HepG2 (cell line): Measurements from ENCODE around the gene RPL23. TPM values are rescaled to one million over a fixed set of nuclear protein-coding genes. Genes with fewer than 3 reads are reported as not detected.

Source experiments
- BORCS8-MEF2B ChIP-seq: sonication (generic); formaldehyde crosslinking; IDR thresholded peaks from 2 replicates; pipeline ENCODE4 v1.8.0; 2022; ENCODE audit warnings: mild to moderate bottlenecking, missing genetic modification reagents
- MAFK ChIP-seq, 2 experiments: IDR thresholded peaks in 1 of 2; conservative IDR thresholded peaks in 1 of 2; 2 replicates each; pipeline ENCODE4 v1.6.1; 2011; ENCODE audit warnings: improper control_type of control experiment in 2 of 2, low read length in 2 of 2
- MNT ChIP-seq: fragments of 450-650 bp; IDR thresholded peaks from 2 replicates; pipeline ENCODE4 v1.6.1; 2016
- PBX3 ChIP-seq: sonication (generic); formaldehyde crosslinking; IDR thresholded peaks from 2 replicates; pipeline ENCODE4 v1.8.1; 2023; ENCODE audit warnings: missing genetic modification reagents, inconsistent platforms, borderline replicate concordance
- SATB2 ChIP-seq: sonication (generic); formaldehyde crosslinking; IDR thresholded peaks from 2 replicates; pipeline ENCODE4 v1.5.0; 2020; ENCODE audit warnings: missing genetic modification reagents
- SMARCE1 ChIP-seq: fragments of 450-650 bp; IDR thresholded peaks from 2 replicates; pipeline ENCODE4 v1.6.1; 2017; ENCODE audit warnings: borderline replicate concordance
- UBTF ChIP-seq: sonication (generic); formaldehyde crosslinking; IDR thresholded peaks from 2 replicates; pipeline ENCODE4 v1.4.0; 2020; ENCODE audit warnings: mild to moderate bottlenecking, missing genetic modification reagents
- ZBTB26 ChIP-seq: IDR thresholded peaks from 2 replicates; pipeline ENCODE4 v1.6.1; 2016; ENCODE audit warnings: missing compliant biosample characterization, missing genetic modification reagents, borderline replicate concordance
- ZNF281 ChIP-seq: sonication (generic); formaldehyde crosslinking; IDR thresholded peaks from 2 replicates; pipeline ENCODE4 v1.4.0; 2020; ENCODE audit warnings: missing genetic modification reagents, borderline replicate concordance
- ZNF501 ChIP-seq: sonication (generic); formaldehyde crosslinking; IDR thresholded peaks from 2 replicates; pipeline ENCODE4 v1.5.1; 2020; ENCODE audit warnings: mild to moderate bottlenecking, moderate library complexity, missing genetic modification reagents
- ZNF691 ChIP-seq: sonication (generic); formaldehyde crosslinking; IDR thresholded peaks from 2 replicates; pipeline ENCODE4 v1.4.0; 2020; ENCODE audit warnings: missing genetic modification reagents, low read depth, mild to moderate bottlenecking, borderline replicate concordance
- ZSCAN21 ChIP-seq: sonication (generic); formaldehyde crosslinking; IDR thresholded peaks from 2 replicates; pipeline ENCODE4 v1.8.0; 2022; ENCODE audit warnings: mild to moderate bottlenecking, missing genetic modification reagents, moderate library complexity, borderline replicate concordance
- ZUFSP ChIP-seq: sonication (generic); formaldehyde crosslinking; IDR thresholded peaks from 2 replicates; pipeline ENCODE4 v1.9.0; 2021; ENCODE audit warnings: missing genetic modification reagents, mild to moderate bottlenecking, borderline replicate concordance
- polyA plus RNA-seq, 8 experiments: library from polyadenylated mRNA; depleted of rRNA in 3 of 8; stranded (reverse) in 7 of 8; unstranded in 1 of 8; fragments of >200 nt; fragmentation: Illumina TruSeq in 4 of 8; extraction: Trizol in 4 of 8; gene quantifications; 2 replicates each; pipeline versions ENCODE4 v1.2.1 to v1.2.3, GENCODE V29; 2011 to 2016; ENCODE audit warnings: low read depth in 4 of 8, missing spikeins in 1 of 8, mixed read lengths in 1 of 8; ENCODE audit not compliant: insufficient read depth in 1 of 8
- total RNA-seq, 5 experiments: library from RNA; depleted of rRNA; stranded (reverse); fragments of >200 nt; fragmentation: Illumina TruSeq; extraction: Trizol; gene quantifications; 2 replicates each; pipeline ENCODE4 v1.2.3, GENCODE V29; 2016; ENCODE audit warnings: low read depth in 1 of 5

Gene RPL23
- total and polyA plus RNA-seq, 2 of the 13 experiments (the other 11 are each of a cell fraction or from before 2014, with no cell fraction given) = 2,790 to 4,860 TPM

GRCh38 chr17:38869526-38870258 is 16.2 kb upstream of the RPL23 start, which contains the start of gene LASP1 (continued):
- TF ChIP-seq SATB2 (CRISPR knock-in tag) (no peak), MAFK (conservative IDR thresholded peaks at IDR 0.05 in 1 of 2, IDR thresholded peaks at IDR 0.05 in 1 of 2; ENCODE audit: low read length in 2 of 2) (no peak), ZNF501 (CRISPR knock-in tag) (peak; percentile 53; the same call in 1 of the 2 replicates), ZNF281 (CRISPR knock-in tag) (peak; percentile 86), ZSCAN21 (CRISPR knock-in tag) (peak; percentile 87), BORCS8-MEF2B (CRISPR knock-in tag) (peak; percentile 87; the same call in 1 of the 2 replicates), MNT (no peak), ZBTB26 (CRISPR knock-in tag) (peak; percentile 42; the same call in 1 of the 2 replicates), ZUFSP (CRISPR knock-in tag) (no peak), ZNF691 (CRISPR knock-in tag) (no peak), SMARCE1 (no peak), UBTF (CRISPR knock-in tag) (peak; percentile 67; the same call in 1 of the 2 replicates), PBX3 (CRISPR knock-in tag) (no peak)
